ENCODE measurements around the gene TMEM115.

DNA sequence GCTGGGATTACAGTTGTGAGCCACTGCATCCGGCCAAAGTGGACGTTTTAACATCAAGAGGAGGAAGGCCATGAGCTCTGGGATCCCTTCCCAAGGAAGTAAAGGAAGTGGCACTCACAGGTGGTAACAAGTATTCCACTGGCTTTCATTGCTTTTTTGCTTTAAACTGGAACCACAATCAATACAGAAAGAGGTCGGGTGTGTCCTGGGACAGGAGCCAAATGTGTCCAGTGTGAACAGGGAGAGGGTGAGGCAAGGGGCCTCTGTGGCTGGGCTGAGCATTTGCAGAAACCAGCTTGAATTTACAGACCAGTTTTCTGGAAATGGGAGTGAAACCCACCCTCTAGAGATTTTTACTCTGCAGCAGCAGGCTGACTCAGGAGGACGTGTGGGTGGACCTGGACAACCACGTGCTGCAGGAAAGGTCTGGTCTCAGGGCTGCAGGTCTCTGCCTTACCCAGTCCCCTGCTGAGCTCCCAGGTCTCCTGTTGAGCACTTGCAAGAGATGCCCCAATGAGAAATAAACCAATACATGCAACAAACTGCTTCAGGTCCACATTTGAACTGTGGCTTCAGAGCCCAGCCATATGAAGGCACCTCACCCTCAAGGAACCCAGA is 42.8 kb upstream of the TMEM115 start:
- TF ChIP-seq POLR2A (IDR thresholded peaks at IDR 0.05): no peak
- TF ChIP-seq, protein P1, sequence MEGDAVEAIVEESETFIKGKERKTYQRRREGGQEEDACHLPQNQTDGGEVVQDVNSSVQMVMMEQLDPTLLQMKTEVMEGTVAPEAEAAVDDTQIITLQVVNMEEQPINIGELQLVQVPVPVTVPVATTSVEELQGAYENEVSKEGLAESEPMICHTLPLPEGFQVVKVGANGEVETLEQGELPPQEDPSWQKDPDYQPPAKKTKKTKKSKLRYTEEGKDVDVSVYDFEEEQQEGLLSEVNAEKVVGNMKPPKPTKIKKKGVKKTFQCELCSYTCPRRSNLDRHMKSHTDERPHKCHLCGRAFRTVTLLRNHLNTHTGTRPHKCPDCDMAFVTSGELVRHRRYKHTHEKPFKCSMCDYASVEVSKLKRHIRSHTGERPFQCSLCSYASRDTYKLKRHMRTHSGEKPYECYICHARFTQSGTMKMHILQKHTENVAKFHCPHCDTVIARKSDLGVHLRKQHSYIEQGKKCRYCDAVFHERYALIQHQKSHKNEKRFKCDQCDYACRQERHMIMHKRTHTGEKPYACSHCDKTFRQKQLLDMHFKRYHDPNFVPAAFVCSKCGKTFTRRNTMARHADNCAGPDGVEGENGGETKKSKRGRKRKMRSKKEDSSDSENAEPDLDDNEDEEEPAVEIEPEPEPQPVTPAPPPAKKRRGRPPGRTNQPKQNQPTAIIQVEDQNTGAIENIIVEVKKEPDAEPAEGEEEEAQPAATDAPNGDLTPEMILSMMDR (IDR thresholded peaks at IDR 0.05): no peak

Data from right lobe of liver (tissue), 4 donors.